IMR-90 (cell line): ENCODE results near the gene CES1. TPM values are rescaled to one million over a fixed set of nuclear protein-coding genes. Genes with fewer than 3 reads are reported as not detected.

Source experiments
- ATAC-seq: fragments of 200-7000 bp; cut with Tn5 transposase; 2 replicates; pipeline ENCODE4 v1.9.1; 2020; ENCODE audit warnings: low read depth, mild to moderate bottlenecking, moderate library complexity
- BruUV-seq: library from RNA; stranded (reverse); fragments of 400-500 nt; replicated peaks from 2 replicates; lab custom pipeline; 2021; lab: Mats Ljungman, UMichigan
- CTCF ChIA-PET: fragments of 300-600 bp; formaldehyde crosslinking; extraction: SDS; loops from one replicate; lab custom pipeline; 2021; ENCODE audit warnings: antibody characterized with exemption; lab: Yijun Ruan, JAX
- POLR2A ChIA-PET: fragments of 300-600 bp; sonication (Branson Sonifier 250); formaldehyde crosslinking; loops from one replicate; lab custom pipeline; 2022; ENCODE audit warnings: antibody characterized with exemption; ENCODE audit not compliant: unreplicated experiment; lab: Charles Lee
- DNase-seq: peaks from one replicate; pipeline ENCODE4 v3.0.0; 2013
- H2AFZ ChIP-seq: replicated peaks from 2 replicates; pipeline ENCODE3; 2013; ENCODE audit warnings: low read length, mild to moderate bottlenecking; ENCODE audit not compliant: poor library complexity
- H2AK5ac ChIP-seq: 2 replicates; pipeline ENCODE4 v1.6.1; 2013; ENCODE audit warnings: low read depth, low read length, inconsistent platforms
- H2AK9ac ChIP-seq: replicated peaks from 2 replicates; pipeline ENCODE3; 2013; ENCODE audit warnings: mild to moderate bottlenecking, low read depth, low read length, moderate library complexity; ENCODE audit not compliant: poor library complexity
- H2BK120ac ChIP-seq: 2 replicates; pipeline ENCODE4 v1.6.1; 2013; ENCODE audit warnings: low read depth, low read length, inconsistent platforms
- H2BK15ac ChIP-seq: 3 replicates; pipeline ENCODE4 v1.6.1; 2013; ENCODE audit warnings: low read depth, low read length, inconsistent platforms
- H2BK20ac ChIP-seq: 2 replicates; pipeline ENCODE4 v1.6.1; 2013; ENCODE audit warnings: low read depth, mild to moderate bottlenecking, inconsistent platforms, low read length, moderate library complexity
- H2BK5ac ChIP-seq: 2 replicates; pipeline ENCODE4 v1.6.1; 2013; ENCODE audit warnings: mild to moderate bottlenecking, low read depth, low read length, inconsistent platforms; ENCODE audit not compliant: poor library complexity, severe bottlenecking
- H3K14ac ChIP-seq: replicated peaks from 2 replicates; pipeline ENCODE4 v1.6.1; 2013; ENCODE audit warnings: low read depth, low read length, inconsistent platforms
- H3K18ac ChIP-seq: 2 replicates; pipeline ENCODE4 v1.6.1; 2013; ENCODE audit warnings: low read depth, low read length, control low read depth
- H3K23ac ChIP-seq: 2 replicates; pipeline ENCODE4 v1.6.1; 2013; ENCODE audit warnings: low read depth, low read length, inconsistent platforms
- H3K27ac ChIP-seq: 2 replicates; pipeline ENCODE4 v1.5.1; 2013; ENCODE audit warnings: mild to moderate bottlenecking, control low read depth, low read length; ENCODE audit not compliant: insufficient read depth
- H3K27me3 ChIP-seq: 2 replicates; pipeline ENCODE4 v1.6.1; 2013; ENCODE audit warnings: low read length; ENCODE audit not compliant: control insufficient read depth, insufficient read depth
- H3K36me3 ChIP-seq: 2 replicates; pipeline ENCODE4 v1.6.1; 2013; ENCODE audit warnings: low read length, mixed read lengths; ENCODE audit not compliant: control insufficient read depth, insufficient read depth
- H3K4ac ChIP-seq: 2 replicates; pipeline ENCODE4 v1.6.1; 2013; ENCODE audit warnings: low read depth, low read length, inconsistent platforms
- H3K4me1 ChIP-seq: 2 replicates; pipeline ENCODE4 v1.6.1; 2013; ENCODE audit warnings: low read length, mixed read lengths; ENCODE audit not compliant: control insufficient read depth, insufficient read depth
- H3K4me2 ChIP-seq: 2 replicates; pipeline ENCODE4 v1.6.1; 2013; ENCODE audit warnings: low read depth, mild to moderate bottlenecking, control low read depth, low read length, moderate library complexity
- H3K4me3 ChIP-seq: 2 replicates; pipeline ENCODE4 v1.5.1; 2013; ENCODE audit warnings: low read depth, mild to moderate bottlenecking, control low read depth, low read length, moderate library complexity; ENCODE audit not compliant: insufficient read depth
- H3K56ac ChIP-seq: 2 replicates; pipeline ENCODE4 v1.6.1; 2013; ENCODE audit warnings: low read length, inconsistent platforms; ENCODE audit not compliant: insufficient read depth; ENCODE audit errors: extremely low read depth
- H3K79me1 ChIP-seq, 2 experiments: 2 replicates each; pipeline ENCODE4 v1.6.1; 2013; ENCODE audit warnings: low read length in 2 of 2, inconsistent platforms in 1 of 2, low read depth in 1 of 2
- H3K9ac ChIP-seq: 2 replicates; pipeline ENCODE4 v1.6.1; 2013; ENCODE audit warnings: low read depth, low read length, control low read depth
- H3K9me1 ChIP-seq: 2 replicates; pipeline ENCODE4 v1.6.1; 2013; ENCODE audit warnings: low read length, inconsistent platforms; ENCODE audit not compliant: insufficient read depth
- H3K9me3 ChIP-seq: 2 replicates; pipeline ENCODE4 v1.6.1; 2013; ENCODE audit warnings: low read length; ENCODE audit not compliant: control insufficient read depth, insufficient read depth
- H4K20me1 ChIP-seq: 2 replicates; pipeline ENCODE4 v1.6.1; 2013; ENCODE audit warnings: low read length, inconsistent platforms; ENCODE audit not compliant: insufficient read depth
- H4K5ac ChIP-seq: 2 replicates; pipeline ENCODE4 v1.6.1; 2013; ENCODE audit warnings: mild to moderate bottlenecking, low read depth, low read length, control low read depth
- H4K8ac ChIP-seq, 2 experiments: 2 replicates each; pipeline ENCODE4 v1.6.1; 2013; ENCODE audit warnings: low read depth in 2 of 2, low read length in 2 of 2, control low read depth in 1 of 2, inconsistent platforms in 1 of 2
- H4K91ac ChIP-seq: 2 replicates; pipeline ENCODE4 v1.6.1; 2013; ENCODE audit warnings: low read depth, low read length, inconsistent platforms; ENCODE audit not compliant: insufficient read depth
- BHLHE40 ChIP-seq: fragments of 150-350 bp; IDR thresholded peaks from 2 replicates; pipeline ENCODE4 v1.6.1; 2016; ENCODE audit warnings: mild to moderate bottlenecking, low read depth, low read length
- CHD1 ChIP-seq: IDR thresholded peaks from 2 replicates; pipeline ENCODE4 v1.6.1; 2012; ENCODE audit warnings: low read depth, low read length, improper control_type of control experiment
- FOS ChIP-seq: fragments of 150-350 bp; IDR thresholded peaks from 2 replicates; pipeline ENCODE4 v1.6.1; 2016; ENCODE audit warnings: low read depth, low read length
- MXI1 ChIP-seq: IDR thresholded peaks from 2 replicates; pipeline ENCODE4 v1.6.1; 2012; ENCODE audit warnings: low read depth, mild to moderate bottlenecking, low read length, moderate library complexity, borderline replicate concordance
- RAD21 ChIP-seq: IDR thresholded peaks from 2 replicates; pipeline ENCODE4 v1.6.1; 2012; ENCODE audit warnings: low read length, improper control_type of control experiment
- RCOR1 ChIP-seq: IDR thresholded peaks from 2 replicates; pipeline ENCODE4 v1.6.1; 2012; ENCODE audit warnings: mild to moderate bottlenecking, low read length, improper control_type of control experiment; ENCODE audit not compliant: insufficient replicate concordance
- WGBS, 2 experiments: methylation state at CpG; one replicate each; pipeline versions ENCODE4 v1.1.5 to v1.1.7; 2013; ENCODE audit warnings: missing lambda C conversion rate in 2 of 2; ENCODE audit not compliant: insufficient read length in 1 of 2; ENCODE audit errors: extremely low coverage in 2 of 2; 5-methylcytosine and 5-hydroxymethylcytosine counted together
- dilution Hi-C: fragments of 300-500 bp; cut with HindIII; formaldehyde crosslinking; loops from one replicate; pipeline ENCODE4 v1.14.3; 2018; ENCODE audit warnings: low sequenced_read_pairs; ENCODE audit not compliant: unreplicated experiment
- in situ Hi-C: fragments of 300-500 bp; cut with MboI; formaldehyde crosslinking; loops from 3 replicates; pipeline ENCODE4 v1.14.3; 2019; ENCODE audit warnings: low sequenced_read_pairs, inconsistent platforms, mixed read lengths
- intact Hi-C: fragments of 100-400 bp; cut with micrococcal nuclease; formaldehyde crosslinking; loops from 2 replicates; pipeline ENCODE4 v1.10.0; 2022
- polyA plus RNA-seq, 3 experiments: library from polyadenylated mRNA; depleted of rRNA; stranded (reverse); fragments of >200 nt; gene quantifications; 2 replicates each; pipeline ENCODE4 v1.2.3, GENCODE V29; 2012; ENCODE audit warnings: low replicate concordance in 1 of 3
- total RNA-seq: library from RNA; depleted of rRNA; stranded (reverse); fragments of >200 nt; gene quantifications from 2 replicates; pipeline ENCODE4 v1.2.3, GENCODE V29; 2012

CES1 gene
- total and polyA plus RNA-seq, 2 of the 4 experiments (the other 2 are of a cell fraction): 0.03 TPM; not detected in 1

GRCh38 chr16:55810451-55810961 is 22.4 kb downstream of the CES1 start:
- Histone ChIP-seq H2BK15ac (no peak overlapping the region), H2AK5ac (no peak overlapping the region), H3K4me2 (no peak overlapping the region), H3K18ac (no peak overlapping the region), H2AFZ (no peak overlapping the region), H3K4me3 (no peak overlapping the region), H3K27ac (no peak overlapping the region), H2BK20ac (no peak overlapping the region), H3K36me3 (no peaks in the 10 kb centered on the region), H3K9me1 (no peaks in the 10 kb centered on the region), H2BK120ac (no peak overlapping the region), H3K9ac (no peak overlapping the region), H3K4ac (no peak overlapping the region), H3K23ac (no peak overlapping the region), H3K9me3 (no peaks in the 10 kb centered on the region), H3K79me1 (no peaks in the 10 kb centered on the region), H2AK9ac (no peak overlapping the region), H3K4me1 (no peaks in the 10 kb centered on the region), H4K8ac (no peak overlapping the region), H2BK5ac (no peak overlapping the region), H4K91ac (no peak overlapping the region), H4K20me1 (no peaks in the 10 kb centered on the region), H3K56ac (no peak overlapping the region), H3K14ac (no peak overlapping the region), H4K5ac (no peak overlapping the region), H3K27me3 (no peaks in the 10 kb centered on the region)
- BruUV-seq: no TSS peak
- CTCF ChIA-PET: no interaction called here
- intact Hi-C loops (no loop called here), dilution Hi-C loops (no loop called here), in situ Hi-C loops (no loop called here)
- ATAC-seq: no peak
- no peak for TF ChIP-seq RAD21
- no peak for TF ChIP-seq CHD1
- no peak for TF ChIP-seq MXI1
- TF ChIP-seq RCOR1: no peak
- TF ChIP-seq FOS: no peak
- no peak for TF ChIP-seq BHLHE40
- WGBS, 2 experiments: 86% methylated on average over 1 of the region's 8 CpGs; no CpG with 5 or more reads in 1 of the 2 experiments
- POLR2A ChIA-PET: no interaction called here
- no peak for DNase-seq
